Loucy (cell line): ENCODE data around the gene OGFOD2.

Source experiments
- H2AFZ ChIP-seq: fragments of 200-600 bp; sonication (generic); 2 replicates; pipeline ENCODE4 v1.6.0; 2016; ENCODE audit warnings: antibody characterized with exemption, mild to moderate bottlenecking, low read length, moderate library complexity
- H3F3A ChIP-seq: fragments of 200-600 bp; 2 replicates; pipeline ENCODE4 v1.6.0; 2016; ENCODE audit warnings: antibody characterized with exemption, low read depth, mild to moderate bottlenecking
- H3K27me3 ChIP-seq: fragments of 200-600 bp; sonication (generic); 2 replicates; pipeline ENCODE4 v1.6.1; 2014; ENCODE audit warnings: low read length, mild to moderate bottlenecking; ENCODE audit not compliant: insufficient read depth, poor library complexity, severe bottlenecking
- H3K36me3 ChIP-seq: fragments of 200-600 bp; sonication (generic); 2 replicates; pipeline ENCODE4 v1.6.1; 2016; ENCODE audit warnings: low read length; ENCODE audit not compliant: insufficient read depth
- H3K4me1 ChIP-seq: fragments of 200-600 bp; sonication (generic); 2 replicates; pipeline ENCODE4 v1.5.1; 2014; ENCODE audit warnings: low read length, mild to moderate bottlenecking; ENCODE audit not compliant: insufficient read depth, poor library complexity, severe bottlenecking
- H3K4me2 ChIP-seq: fragments of 200-600 bp; sonication (generic); 2 replicates; pipeline ENCODE4 v1.6.0; 2014; ENCODE audit warnings: antibody characterized with exemption, low read length, low read depth, mild to moderate bottlenecking; ENCODE audit not compliant: poor library complexity, severe bottlenecking
- H3K4me3 ChIP-seq: fragments of 200-600 bp; sonication (generic); 2 replicates; pipeline ENCODE4 v1.5.1; 2014; ENCODE audit warnings: low read length, mild to moderate bottlenecking, mixed read lengths; ENCODE audit not compliant: poor library complexity, severe bottlenecking
- H3K79me2 ChIP-seq: fragments of 200-600 bp; sonication (generic); 2 replicates; pipeline ENCODE4 v1.6.1; 2014; ENCODE audit warnings: low read length; ENCODE audit not compliant: insufficient read depth
- H3K9ac ChIP-seq: fragments of 200-600 bp; sonication (generic); 2 replicates; pipeline ENCODE4 v1.6.0; 2014; ENCODE audit warnings: mild to moderate bottlenecking, low read depth, low read length, moderate library complexity; ENCODE audit not compliant: poor library complexity, severe bottlenecking
- H3K9me2 ChIP-seq: fragments of 200-600 bp; sonication (generic); replicated peaks from 2 replicates; pipeline ENCODE4 v1.6.1; 2016; ENCODE audit warnings: low read depth, low read length, mixed read lengths
- H3K9me3 ChIP-seq: fragments of 200-600 bp; sonication (generic); 2 replicates; pipeline ENCODE4 v1.6.1; 2014; ENCODE audit warnings: mild to moderate bottlenecking, antibody characterized with exemption, low read length, low read depth; ENCODE audit not compliant: insufficient read depth
- H4K20me1 ChIP-seq: fragments of 200-600 bp; sonication (generic); 2 replicates; pipeline ENCODE4 v1.6.0; 2014; ENCODE audit warnings: antibody characterized with exemption, low read length, mild to moderate bottlenecking; ENCODE audit not compliant: insufficient read depth, poor library complexity, severe bottlenecking
- CTCF ChIP-seq: fragments of 200-600 bp; sonication (generic); conservative IDR thresholded peaks from 2 replicates; pipeline ENCODE4 v1.5.1; 2014; ENCODE audit warnings: mild to moderate bottlenecking, antibody characterized with exemption, low read length
- EZH2phosphoT487 ChIP-seq: fragments of 200-600 bp; IDR thresholded peaks from 2 replicates; pipeline ENCODE4 v1.6.1; 2018; ENCODE audit warnings: antibody characterized with exemption, mild to moderate bottlenecking, moderate library complexity, borderline replicate concordance

The OGFOD2 gene

GRCh38 chr12:122979001-122979907, 4.2 kb downstream of the OGFOD2 start:
- no peaks in the 10 kb centered on the region for H3K9me2 ChIP-seq
- H3K27me3 ChIP-seq, result no peaks in the 10 kb centered on the region
- H3K4me2 ChIP-seq, result peak overlapping the region; percentile 96
- TF ChIP-seq EZH2phosphoT487 (no peak), CTCF (no peak)
- H3K9me3 ChIP-seq, result no peaks in the 10 kb centered on the region
- peak overlapping the region; percentile 94 for H3K4me3 ChIP-seq
- H3K36me3 ChIP-seq, result 0 out of 2 replicates have a peak, but pooled peaks cover 5% of the 10 kb centered on the region
- H3K4me1 ChIP-seq, result peaks cover 39% of the 10 kb centered on the region
- H3F3A ChIP-seq, result no peaks in the 10 kb centered on the region
- H3K9ac ChIP-seq, result peak overlapping the region; percentile 90
- H4K20me1 ChIP-seq, result peaks cover 29% of the 10 kb centered on the region
- no peak overlapping the region for H2AFZ ChIP-seq
- H3K79me2 ChIP-seq, result peaks cover 80% of the 10 kb centered on the region

DNA sequence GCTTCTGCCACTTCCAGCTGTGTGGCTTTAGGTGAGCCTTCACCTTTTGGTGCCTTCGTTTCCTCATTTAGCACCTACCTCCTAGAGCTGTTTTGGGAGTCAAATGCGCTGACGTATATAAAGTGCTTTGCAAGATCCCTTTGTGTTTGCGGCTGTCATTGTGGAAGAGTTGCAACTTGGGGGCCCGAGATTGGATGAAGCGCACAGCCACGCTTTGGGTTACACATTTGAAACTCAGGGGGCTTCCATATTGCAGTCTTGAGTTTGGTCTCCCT, 4.8 kb downstream of the OGFOD2 start:
- H3K36me3 ChIP-seq, result 0 out of 2 replicates have a peak, but pooled peaks cover 5% of the 10 kb centered on the region
- no peaks in the 10 kb centered on the region for H3K27me3 ChIP-seq
- H4K20me1 ChIP-seq, result peaks cover 29% of the 10 kb centered on the region
- peak overlapping the region; percentile 90 for H3K9ac ChIP-seq
- H3K9me3 ChIP-seq, result no peaks in the 10 kb centered on the region
- H3K79me2 ChIP-seq, result peaks cover 80% of the 10 kb centered on the region
- no peak for TF ChIP-seq EZH2phosphoT487
- no peak for TF ChIP-seq CTCF
- peak overlapping the region; percentile 91 for H2AFZ ChIP-seq
- H3K4me1 ChIP-seq, result peaks cover 41% of the 10 kb centered on the region
- peak overlapping the region; percentile 96 for H3K4me2 ChIP-seq
- no peaks in the 10 kb centered on the region for H3K9me2 ChIP-seq
- peak overlapping the region; percentile 94 for H3K4me3 ChIP-seq
- no peaks in the 10 kb centered on the region for H3F3A ChIP-seq

DNA sequence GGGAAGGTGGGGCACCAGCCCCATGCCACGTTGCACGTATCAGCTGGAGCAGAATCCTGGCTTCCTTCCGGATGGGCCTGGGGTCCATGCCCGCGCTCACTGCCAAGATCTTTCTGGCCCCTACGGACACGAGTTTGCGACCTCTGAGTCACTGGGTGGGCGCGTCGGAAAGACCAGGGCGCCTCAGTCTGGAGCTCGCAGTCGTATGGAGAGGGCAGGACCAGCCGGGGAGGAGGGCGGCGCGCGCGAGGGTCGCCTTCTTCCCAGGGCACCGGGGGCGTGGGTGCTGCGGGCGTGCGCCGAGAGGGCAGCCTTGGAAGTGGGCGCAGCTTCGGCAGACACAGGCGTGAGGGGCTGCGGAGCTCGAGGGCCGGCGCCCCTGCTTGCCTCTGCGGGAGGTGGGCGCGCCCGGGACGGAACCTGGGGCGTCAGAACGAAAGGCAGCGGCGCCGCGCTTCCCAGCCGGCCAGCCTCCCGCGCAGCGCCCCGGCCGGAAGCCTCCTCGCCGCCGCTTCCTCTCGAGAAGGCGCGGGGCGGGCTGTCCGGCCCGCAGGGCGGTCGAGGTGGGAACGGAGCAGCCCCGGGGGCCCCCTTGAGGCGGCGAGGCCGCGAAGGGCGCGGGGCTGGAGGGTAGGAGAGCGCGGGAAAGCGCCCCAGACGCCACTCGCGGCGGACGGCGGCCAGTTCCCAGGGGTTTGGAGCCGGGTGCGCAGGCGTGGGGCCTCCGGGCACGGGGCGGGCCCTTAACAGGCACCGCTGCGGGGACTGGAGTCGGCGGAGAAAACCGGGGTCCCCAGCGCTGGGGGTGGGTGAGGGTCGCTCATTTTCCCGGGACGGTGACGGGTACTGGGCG, 5.4 kb downstream of the OGFOD2 start, which contains the start of gene ARL6IP4:
Gene ARL6IP4, plus strand, starts transcription at position 499 of the 853 bp plus-strand sequence. CDS start 459 bp downstream, outside the sequence.
- H3K4me1 ChIP-seq, result peaks cover 41% of the 10 kb centered on the region
- peak within 1 kb of the TSS; percentile 99 for H3K4me2 ChIP-seq
- no peaks in the 10 kb centered on the region for H3K27me3 ChIP-seq
- no peaks in the 10 kb centered on the region for H3F3A ChIP-seq
- TF ChIP-seq EZH2phosphoT487 (no peak), CTCF (no peak)
- H3K36me3 ChIP-seq, result 0 out of 2 replicates have a peak, but pooled peaks cover 5% of the 10 kb centered on the region
- H3K79me2 ChIP-seq, result peaks cover 78% of the 10 kb centered on the region
- H2AFZ ChIP-seq, result peak within 1 kb of the TSS; percentile 91
- no peaks in the 10 kb centered on the region for H3K9me2 ChIP-seq
- H3K9ac ChIP-seq, result peak within 1 kb of the TSS; percentile 90
- H3K4me3 ChIP-seq, result peak within 1 kb of the TSS; percentile 94
- peaks cover 29% of the 10 kb centered on the region for H4K20me1 ChIP-seq
- H3K9me3 ChIP-seq, result no peaks in the 10 kb centered on the region
